Common myeloid progenitor, CD34-positive (primary cell): Measurements from ENCODE around the gene DUSP14.

Experiments used
- CTCF ChIA-PET: fragments of 350-600 bp; sonication (Branson Sonifier 250); formaldehyde crosslinking; loops from one replicate; lab custom pipeline; 2021; ENCODE audit warnings: antibody characterized with exemption; lab: Charles Lee
- POLR2A ChIA-PET: fragments of 350-600 bp; sonication (Branson Sonifier 250); formaldehyde crosslinking; loops from one replicate; lab custom pipeline; 2021; ENCODE audit warnings: antibody characterized with exemption; lab: Charles Lee
- DNase-seq, 3 donors: peaks; one replicate each; pipeline versions ENCODE4 v3.0.0 to v3.0.0-alpha.2; 2013
- H3K27ac ChIP-seq, 2 experiments: 1 replicate in 1 of 2; 2 replicates in 1 of 2; pipeline ENCODE4 v1.7.0; 2013; ENCODE audit warnings: inconsistent platforms in 2 of 2, low read length in 2 of 2, mild to moderate bottlenecking in 2 of 2, low read depth in 1 of 2, moderate library complexity in 1 of 2; ENCODE audit not compliant: severe bottlenecking in 2 of 2, insufficient read depth in 1 of 2, poor library complexity in 1 of 2
- H3K27me3 ChIP-seq, 5 experiments: replicated peaks in 2 of 5; 1 replicate in 3 of 5; 2 replicates in 2 of 5; pipeline versions ENCODE4 v1.6.1 to v1.7.0; 2013; ENCODE audit warnings: low read length in 4 of 5, mild to moderate bottlenecking in 2 of 5, moderate library complexity in 2 of 5, inconsistent platforms in 1 of 5; ENCODE audit not compliant: insufficient read depth in 5 of 5, control insufficient read depth in 4 of 5
- H3K36me3 ChIP-seq, 4 experiments: 1 replicate in 2 of 4; 2 replicates in 2 of 4; pipeline versions ENCODE4 v1.6.1 to v1.7.0; 2013; ENCODE audit warnings: low read length in 3 of 4, control low read depth in 1 of 4, mild to moderate bottlenecking in 1 of 4; ENCODE audit not compliant: control insufficient read depth in 4 of 4, insufficient read depth in 4 of 4
- H3K4me1 ChIP-seq, 4 experiments: 1 replicate in 3 of 4; 2 replicates in 1 of 4; pipeline versions ENCODE4 v1.6.1 to v1.7.1; 2013; ENCODE audit warnings: low read length in 3 of 4, mild to moderate bottlenecking in 3 of 4, control low read depth in 1 of 4, inconsistent platforms in 1 of 4, moderate library complexity in 1 of 4; ENCODE audit not compliant: control insufficient read depth in 4 of 4, insufficient read depth in 4 of 4; ENCODE audit errors: control extremely low read depth in 1 of 4
- H3K4me3 ChIP-seq, 7 experiments: 1 replicate in 4 of 7; 2 replicates in 3 of 7; pipeline versions ENCODE4 v1.5.1 to v1.7.0; 2013; ENCODE audit warnings: mild to moderate bottlenecking in 7 of 7, low read length in 6 of 7, moderate library complexity in 6 of 7, inconsistent platforms in 2 of 7, low read depth in 2 of 7, control low read depth in 1 of 7; ENCODE audit not compliant: insufficient read depth in 4 of 7, control insufficient read depth in 1 of 7; ENCODE audit errors: extremely low read depth in 1 of 7
- H3K9me3 ChIP-seq, 5 experiments: 1 replicate in 4 of 5; 2 replicates in 1 of 5; pipeline versions ENCODE4 v1.6.1 to v1.7.1; 2013; ENCODE audit warnings: low read length in 4 of 5, mild to moderate bottlenecking in 2 of 5, inconsistent platforms in 1 of 5, low read depth in 1 of 5, moderate library complexity in 1 of 5; ENCODE audit not compliant: control insufficient read depth in 4 of 5, insufficient read depth in 2 of 5; ENCODE audit errors: control extremely low read depth in 1 of 5
- WGBS: methylation state at CpG from one replicate; pipeline ENCODE4 v1.1.5; 2013; ENCODE audit not compliant: insufficient coverage; 5-methylcytosine and 5-hydroxymethylcytosine counted together

DUSP14 gene

GRCh38 chr17:37553401-37553966 lies 63.8 kb downstream of the DUSP14 start:
- peaks cover 0 to 11% (median 7%) of the 10 kb centered on the region in 4 experiments for H3K4me1 ChIP-seq

DNA sequence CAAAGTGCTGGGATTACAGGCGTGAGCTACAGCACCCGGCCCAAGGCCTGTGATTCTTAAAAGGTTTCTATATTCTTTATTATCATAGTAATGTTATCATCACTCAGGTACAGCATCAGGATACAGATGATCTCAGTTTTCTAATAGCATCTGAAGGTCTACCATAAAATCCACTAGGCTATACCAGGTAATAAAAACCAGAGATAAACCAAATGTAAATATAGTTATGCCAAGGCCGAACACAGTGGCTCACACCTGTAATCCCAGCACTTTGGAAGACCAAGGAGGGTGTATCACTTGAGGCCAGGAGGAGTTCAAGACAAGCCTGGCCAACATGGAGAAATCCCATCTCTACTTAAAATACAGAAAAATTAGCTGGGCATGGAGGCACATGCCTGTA lies 65.7 kb downstream of the DUSP14 start:
- no peak for DNase-seq
- Histone ChIP-seq H3K27ac (no peak overlapping the region), H3K36me3 (peaks cover 16 to 57% (median 33%) of the 10 kb centered on the region in 4 experiments), H3K9me3 (no peaks in the 10 kb centered on the region), H3K4me1 (peaks cover 0 to 11% (median 7%) of the 10 kb centered on the region in 4 experiments), H3K4me3 (no peak overlapping the region), H3K27me3 (no peaks in the 10 kb centered on the region)
- ChIA-PET CTCF (interaction anchor here (0.6 to 0.9 kb wide), 2 partner anchors 10 to 28 kb away, joined by 3 read pairs; no protein-coding TSS in a partner anchor), POLR2A (interaction anchor here (0.6 kb wide), 1 partner anchor 10 kb away, joined by 5 read pairs; no protein-coding TSS in a partner anchor)
- no CpG with 5 or more reads among the region's 3 CpGs for WGBS

More at GRCh38 chr17:37553401-37553966, 63.8 kb downstream of the DUSP14 start:
- Histone ChIP-seq H3K4me3 (peak overlapping the region in 1 of 7 experiments; percentile 5), H3K36me3 (peaks cover 9 to 46% (median 23%) of the 10 kb centered on the region in 4 experiments), H3K27me3 (no peaks in the 10 kb centered on the region), H3K27ac (peak overlapping the region in 1 of 2 experiments; percentile 18), H3K9me3 (no peaks in the 10 kb centered on the region)
- ChIA-PET CTCF (no interaction called here), POLR2A (no interaction called here)
- 20% methylated on average over 6 of the region's 6 CpGs for WGBS
- DNase-seq = peak; percentile 16 to 76 (median 68)

DNA sequence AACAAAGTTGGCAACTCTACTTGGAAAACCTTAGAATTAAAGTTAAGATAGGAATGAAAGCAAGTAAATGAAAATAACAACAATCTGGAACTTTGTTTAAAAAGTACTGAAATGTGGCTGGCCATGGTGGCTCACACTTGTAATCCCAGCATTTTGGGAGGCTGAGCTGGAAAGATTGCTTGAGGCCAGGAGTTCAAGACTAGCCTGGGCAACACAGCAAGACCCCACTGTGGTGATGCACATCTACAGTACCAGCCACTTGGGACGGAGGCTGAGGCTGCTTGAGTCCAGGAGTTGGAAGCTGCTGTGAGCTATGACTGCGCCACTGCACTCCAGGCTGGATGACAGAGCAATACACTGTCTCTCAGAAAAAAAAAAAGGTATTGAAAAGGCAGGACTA lies 67.8 kb downstream of the DUSP14 start:
- CTCF ChIA-PET = no interaction called here

DNA sequence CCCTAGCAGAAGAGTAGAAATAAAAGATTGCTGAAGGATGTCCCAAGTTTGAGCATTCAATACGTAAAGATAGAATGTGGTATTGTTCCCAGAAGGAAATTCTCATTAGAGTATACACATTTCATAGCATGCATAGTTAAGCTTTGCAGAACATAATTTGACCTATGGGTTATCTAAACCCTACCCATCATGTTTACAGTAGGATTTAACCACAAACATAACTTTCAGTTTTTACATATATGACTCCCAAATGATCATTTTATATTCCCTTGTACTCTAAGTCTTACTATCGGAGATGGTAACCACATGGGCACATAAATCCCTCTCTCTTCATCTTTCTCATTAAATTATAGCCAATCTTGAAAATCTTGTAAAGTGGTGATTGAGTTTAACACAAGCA lies 68.6 kb downstream of the DUSP14 start:
- Histone ChIP-seq H3K4me3 (no peak overlapping the region), H3K4me1 (peaks cover 0 to 7% (median 6%) of the 10 kb centered on the region in 4 experiments), H3K27ac (no peak overlapping the region), H3K9me3 (no peaks in the 10 kb centered on the region), H3K36me3 (peaks cover 11 to 53% (median 29%) of the 10 kb centered on the region in 4 experiments), H3K27me3 (no peaks in the 10 kb centered on the region)
- no peak for DNase-seq
- CTCF ChIA-PET = no interaction called here
- WGBS = no CpG with 5 or more reads among the region's 2 CpGs
- POLR2A ChIA-PET = no interaction called here

More for the DNA sequence above, 67.8 kb downstream of the DUSP14 start:
- POLR2A ChIA-PET = no interaction called here
- Histone ChIP-seq H3K4me1 (peaks cover 0 to 11% (median 7%) of the 10 kb centered on the region in 4 experiments), H3K27me3 (no peaks in the 10 kb centered on the region), H3K27ac (no peak overlapping the region), H3K36me3 (peaks cover 15 to 61% (median 34%) of the 10 kb centered on the region in 4 experiments), H3K9me3 (no peaks in the 10 kb centered on the region), H3K4me3 (no peak overlapping the region)
- DNase-seq = no peak
- WGBS = 95% methylated on average over 2 of the region's 2 CpGs

DNA sequence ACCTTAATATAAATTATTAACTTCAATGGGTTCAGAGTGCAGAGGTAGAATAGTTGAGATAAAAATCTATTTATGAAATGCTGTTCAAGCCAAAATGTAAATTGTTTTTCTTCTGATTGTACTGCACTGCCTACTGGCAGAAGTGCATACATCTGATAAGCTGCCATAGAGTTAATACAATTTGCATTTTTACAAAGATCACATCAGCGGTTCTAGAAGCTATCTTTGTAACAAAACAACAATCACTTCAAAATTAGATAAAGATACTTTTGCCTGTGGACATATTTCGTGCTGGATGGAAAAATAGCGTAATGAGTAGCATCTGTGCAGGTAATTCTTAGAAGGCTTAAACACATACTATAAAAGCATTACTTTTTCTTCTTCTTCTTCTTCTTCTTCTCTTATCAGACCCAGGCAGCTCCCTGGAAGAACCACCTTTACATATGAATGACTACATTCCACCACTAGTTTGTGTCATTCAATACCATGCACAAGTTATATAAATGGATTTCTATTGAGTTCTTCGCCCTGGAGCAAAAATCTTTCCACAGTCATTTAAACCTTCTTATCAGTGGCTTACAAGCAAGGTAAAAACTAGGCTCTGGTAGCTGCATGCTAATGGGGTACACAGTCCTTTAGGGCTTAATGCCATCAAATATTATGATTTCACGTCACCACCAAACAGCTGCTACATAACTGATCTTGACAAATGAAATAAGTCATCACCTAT lies 72.5 kb downstream of the DUSP14 start:
- no CpG with 5 or more reads among the region's 5 CpGs for WGBS
- peaks cover 19 to 66% (median 40%) of the 10 kb centered on the region in 4 experiments for H3K36me3 ChIP-seq
- no peak overlapping the region for H3K4me3 ChIP-seq
- no peak overlapping the region for H3K27ac ChIP-seq
- H3K27me3 ChIP-seq = no peaks in the 10 kb centered on the region
- H3K4me1 ChIP-seq = no peaks in the 10 kb centered on the region
- ChIA-PET CTCF (no interaction called here), POLR2A (no interaction called here)
- H3K9me3 ChIP-seq = no peaks in the 10 kb centered on the region
- no peak for DNase-seq
